Measurements from ENCODE around the gene RECQL5. TPM values are rescaled to one million over a fixed set of nuclear protein-coding genes. Genes with fewer than 3 reads are reported as not detected.
"Not testable (repeated sequence)": the region's sequence is repeated elsewhere in the genome, so short reads cannot be mapped to it uniquely, and the experiment has no call there.

RECQL5 gene
- total RNA-seq, 1 donor from 2014 or later = 43.1 TPM

DNA sequence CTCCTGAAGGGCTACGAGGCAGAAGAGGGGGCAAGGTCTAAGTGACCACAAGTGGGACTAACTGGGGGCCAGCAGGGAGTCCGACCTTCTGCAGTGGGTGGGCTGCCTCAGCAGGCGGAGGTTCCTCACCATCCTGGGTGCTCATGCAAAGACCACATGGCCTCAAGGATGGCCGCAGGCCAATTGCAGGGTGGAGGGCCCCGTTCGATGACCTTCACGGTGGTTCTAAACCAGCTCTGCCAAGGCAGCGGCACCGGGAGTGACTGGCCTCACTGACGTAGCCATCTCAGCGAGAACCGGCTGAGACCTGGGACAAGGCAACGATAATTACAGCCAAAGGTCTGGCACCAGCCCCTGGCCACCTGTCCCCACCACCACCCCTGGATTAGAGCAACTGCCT is 28.1 kb downstream of the RECQL5 start:
- intact Hi-C loops (cut with DNase I) = no loop called here
- H3K4me3 ChIP-seq = no peak overlapping the region

GRCh38 chr17:75638039-75638438 is 28.9 kb downstream of the RECQL5 start:
- H3K27me3 ChIP-seq; H3K4me3 ChIP-seq; DNase-seq; intact Hi-C loops (cut with DNase I); H3K27ac ChIP-seq; H3K9me3 ChIP-seq; ATAC-seq; H3K36me3 ChIP-seq: not testable (repeated sequence)
- H3K4me1 ChIP-seq = peaks cover 22% of the 10 kb centered on the region

More for the DNA sequence above, 28.1 kb downstream of the RECQL5 start:
- Histone ChIP-seq H3K27me3 (no peaks in the 10 kb centered on the region), H3K27ac (no peak overlapping the region), H3K4me1 (peaks cover 14% of the 10 kb centered on the region), H3K36me3 (no peaks in the 10 kb centered on the region), H3K9me3 (no peaks in the 10 kb centered on the region)
- no peak for TF ChIP-seq CTCF (IDR thresholded peaks at IDR 0.05)
- DNase-seq (peak; percentile 61), ATAC-seq (no peak)

DNA sequence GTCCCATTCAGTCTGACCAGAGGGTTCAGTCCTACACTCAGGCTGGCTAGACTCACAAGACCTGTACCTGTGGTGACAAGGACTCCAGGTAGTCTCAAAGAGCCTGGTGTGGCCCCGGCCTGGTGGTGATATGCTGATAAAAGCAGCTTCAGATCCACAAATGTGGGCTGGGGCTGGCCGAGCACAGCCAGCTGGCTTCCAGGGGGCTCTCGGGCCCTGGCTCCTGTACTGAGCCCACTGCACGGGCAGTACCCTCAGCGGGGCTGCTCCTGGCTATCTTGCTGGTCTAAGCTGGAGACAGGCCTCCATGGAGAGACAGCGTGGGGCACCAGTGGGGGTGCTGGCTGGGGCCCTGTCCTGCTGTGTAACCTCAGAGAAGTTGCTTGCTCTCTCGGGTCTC is 29.4 kb downstream of the RECQL5 start:
- peaks cover 27% of the 10 kb centered on the region for H3K4me1 ChIP-seq
- DNase-seq = no peak
- intact Hi-C loops (cut with DNase I) = no loop called here

GRCh38 chr17:75637143-75637538 is 29.8 kb downstream of the RECQL5 start:
- no peaks in the 10 kb centered on the region for H3K9me3 ChIP-seq
- DNase-seq (no peak), ATAC-seq (no peak)
- H3K27ac ChIP-seq = peak overlapping the region; percentile 26
- intact Hi-C loops (cut with DNase I) = no loop called here
- no peaks in the 10 kb centered on the region for H3K36me3 ChIP-seq
- H3K4me1 ChIP-seq = peaks cover 29% of the 10 kb centered on the region
- no peak overlapping the region for H3K4me3 ChIP-seq
- TF ChIP-seq CTCF (IDR thresholded peaks at IDR 0.05) = no peak
- no peaks in the 10 kb centered on the region for H3K27me3 ChIP-seq

More for the DNA sequence above, 29.4 kb downstream of the RECQL5 start:
- peak overlapping the region; percentile 26 for H3K27ac ChIP-seq
- no peak for TF ChIP-seq CTCF (IDR thresholded peaks at IDR 0.05)
- H3K9me3 ChIP-seq = no peaks in the 10 kb centered on the region
- no peaks in the 10 kb centered on the region for H3K36me3 ChIP-seq
- no peak overlapping the region for H3K4me3 ChIP-seq
- no peak for ATAC-seq
- H3K27me3 ChIP-seq = no peaks in the 10 kb centered on the region

DNA sequence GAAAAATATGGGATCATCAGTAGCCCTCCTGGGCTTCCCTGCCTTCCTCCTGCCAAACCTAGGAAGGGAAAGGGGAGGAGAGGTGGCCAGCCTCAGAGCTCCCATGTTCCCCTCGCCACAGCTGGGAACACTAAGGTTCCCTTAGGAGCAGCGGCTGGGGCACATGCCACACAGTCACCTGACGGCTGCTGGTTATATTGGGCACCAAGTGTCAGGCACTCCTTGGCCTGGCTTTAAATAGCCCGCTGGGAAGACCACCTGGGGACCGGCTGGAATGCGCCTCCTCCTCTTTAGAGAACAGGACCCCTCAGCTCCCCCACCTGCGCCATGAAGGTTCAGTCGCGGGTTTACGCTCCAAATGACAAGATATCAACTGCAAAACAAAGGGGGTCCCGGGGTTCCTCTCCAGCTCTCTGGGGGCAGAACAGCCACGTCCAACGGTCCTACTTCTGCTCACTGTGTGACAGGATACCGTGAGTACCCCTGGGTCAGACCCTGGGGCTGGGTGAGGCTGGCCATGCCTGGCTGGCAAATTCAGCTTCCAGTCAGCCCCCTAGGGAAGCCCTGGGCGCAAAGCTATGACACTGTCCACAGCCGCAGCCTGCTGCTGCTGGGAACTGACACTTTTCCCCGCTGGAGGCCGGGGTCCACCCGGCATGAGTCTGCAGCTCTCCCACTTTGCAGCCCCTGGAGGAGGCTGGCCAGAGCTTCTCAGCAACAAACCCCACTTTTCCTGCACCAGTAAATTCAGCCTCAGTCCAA is 30.4 kb downstream of the RECQL5 start:
- Histone ChIP-seq H3K9me3 (no peaks in the 10 kb centered on the region), H3K27me3 (no peaks in the 10 kb centered on the region), H3K27ac (peak overlapping the region; percentile 60), H3K4me1 (peaks cover 29% of the 10 kb centered on the region), H3K36me3 (no peaks in the 10 kb centered on the region), H3K4me3 (no peak overlapping the region)
- no peak for TF ChIP-seq CTCF (IDR thresholded peaks at IDR 0.05)
- ATAC-seq (no peak), DNase-seq (no peak)
- intact Hi-C loops (cut with DNase I) = no loop called here

GRCh38 chr17:75635610-75636202 is 31.2 kb downstream of the RECQL5 start:
- no peaks in the 10 kb centered on the region for H3K9me3 ChIP-seq
- peak overlapping the region; percentile 60 for H3K27ac ChIP-seq
- H3K4me3 ChIP-seq = no peak overlapping the region
- H3K36me3 ChIP-seq = peaks cover 4% of the 10 kb centered on the region
- peak; percentile 82 for DNase-seq
- no peak for TF ChIP-seq CTCF (IDR thresholded peaks at IDR 0.05)
- H3K27me3 ChIP-seq = no peaks in the 10 kb centered on the region
- H3K4me1 ChIP-seq = peaks cover 29% of the 10 kb centered on the region
- peak; percentile 9 for ATAC-seq
- intact Hi-C loops (cut with DNase I) = no loop called here
